ENCODE measurements around the gene HELZ2. TPM values are rescaled to one million over a fixed set of nuclear protein-coding genes. Genes with fewer than 3 reads are reported as not detected.

The HELZ2 gene
- total and polyA plus RNA-seq, 10 of the 15 experiments (the other 5 are each of a cell fraction or from before 2014, with no cell fraction given): 0.05 to 33.3 (median 6.2) TPM

DNA sequence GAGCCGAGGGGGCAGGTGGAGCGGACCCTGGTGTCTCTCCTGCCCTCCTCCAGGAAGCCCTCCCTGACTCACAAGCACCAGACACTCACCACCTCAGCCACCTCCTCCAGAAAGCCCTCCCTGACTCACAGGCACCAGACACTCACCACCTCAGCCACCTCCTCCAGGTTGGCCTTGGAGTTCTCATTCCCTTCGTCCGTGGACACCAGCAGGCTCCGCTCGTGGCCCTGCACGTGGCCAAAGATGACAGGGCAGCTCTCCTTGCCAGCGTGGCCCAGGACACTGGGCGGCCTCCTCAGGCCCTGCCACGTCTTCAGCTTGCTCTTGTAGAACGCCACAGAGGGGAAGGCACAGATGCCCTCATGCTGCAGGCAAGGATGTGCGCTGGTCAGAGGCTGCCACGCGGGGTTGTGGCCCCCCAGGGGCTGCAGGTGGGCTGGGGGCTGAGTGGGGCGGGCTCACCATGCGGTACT lies 13.7 kb downstream of the HELZ2 start:
- Histone ChIP-seq H2AFZ (ENCODE audit: control insufficient read depth, low read depth, low read length) (no peak overlapping the region), H3K9ac (ENCODE audit: control insufficient read depth, insufficient read depth, low read length) (no peak overlapping the region), H3K79me2 (ENCODE audit: control insufficient read depth, insufficient read depth, low read length) (no peaks in the 10 kb centered on the region), H3K36me3 (ENCODE audit: control insufficient read depth in 2 of 2, insufficient read depth in 2 of 2, low read length in 1 of 2) (no peaks in the 10 kb centered on the region; a peak in 1 of 4 replicates), H4K20me1 (ENCODE audit: control insufficient read depth, insufficient read depth) (no peaks in the 10 kb centered on the region; the same call in 1 of the 2 replicates), H3K27me3 (replicated peaks in 1 of 2; ENCODE audit: control insufficient read depth in 2 of 2, insufficient read depth in 2 of 2, low read length in 1 of 2) (no peaks in the 10 kb centered on the region), H3K4me3 (no peak overlapping the region), H3K4me1 (ENCODE audit: control insufficient read depth, insufficient read depth, low read length) (no peaks in the 10 kb centered on the region), H3K4me2 (ENCODE audit: control insufficient read depth, insufficient read depth) (no peak overlapping the region), H3K27ac (ENCODE audit: control insufficient read depth, insufficient read depth) (no peak overlapping the region), H3K9me3 (replicated peaks; ENCODE audit: control insufficient read depth, insufficient read depth, low read length) (no peaks in the 10 kb centered on the region; the same call in 2 of the 3 replicates)
- POLR2A ChIA-PET: no interaction called here
- DNase-seq (ENCODE audit: low read depth, low spot score): no peak
- SMC1A ChIA-PET (ENCODE audit: uncharacterized antibody, unreplicated experiment): no interaction called here
- RAD21 ChIA-PET (ENCODE audit: unreplicated experiment): no interaction called here
- BruUV-seq (replicated peaks): no TSS peak
- ATAC-seq: no peak
- CTCF ChIA-PET: interaction anchor here (1.1 kb wide), 1 partner anchor 23 kb away, joined by 3 read pairs; no protein-coding TSS in a partner anchor
- FAIRE-seq: no peak
- intact Hi-C loops (cut with micrococcal nuclease; ENCODE audit: unreplicated experiment): no loop called here
- 77% methylated on average over 12 of the region's 16 CpGs for WGBS (ENCODE audit: insufficient coverage, insufficient replicate concordance, low lambda C conversion rate, missing lambda C conversion rate)
- in situ Hi-C loops (cut with MboI): no loop called here
- no peak for TF ChIP-seq EGR1 (IDR thresholded peaks at IDR 0.05; ENCODE audit: borderline replicate concordance in 1 of 2, low read depth in 2 of 2, low read length in 2 of 2)
- no peak for TF ChIP-seq DPF2 (IDR thresholded peaks at IDR 0.05)
- TF ChIP-seq SMARCA5 (IDR thresholded peaks at IDR 0.05): no peak
- TF ChIP-seq JUND (IDR thresholded peaks at IDR 0.05; ENCODE audit: low read depth, low read length): no peak
- TF ChIP-seq, protein P1, sequence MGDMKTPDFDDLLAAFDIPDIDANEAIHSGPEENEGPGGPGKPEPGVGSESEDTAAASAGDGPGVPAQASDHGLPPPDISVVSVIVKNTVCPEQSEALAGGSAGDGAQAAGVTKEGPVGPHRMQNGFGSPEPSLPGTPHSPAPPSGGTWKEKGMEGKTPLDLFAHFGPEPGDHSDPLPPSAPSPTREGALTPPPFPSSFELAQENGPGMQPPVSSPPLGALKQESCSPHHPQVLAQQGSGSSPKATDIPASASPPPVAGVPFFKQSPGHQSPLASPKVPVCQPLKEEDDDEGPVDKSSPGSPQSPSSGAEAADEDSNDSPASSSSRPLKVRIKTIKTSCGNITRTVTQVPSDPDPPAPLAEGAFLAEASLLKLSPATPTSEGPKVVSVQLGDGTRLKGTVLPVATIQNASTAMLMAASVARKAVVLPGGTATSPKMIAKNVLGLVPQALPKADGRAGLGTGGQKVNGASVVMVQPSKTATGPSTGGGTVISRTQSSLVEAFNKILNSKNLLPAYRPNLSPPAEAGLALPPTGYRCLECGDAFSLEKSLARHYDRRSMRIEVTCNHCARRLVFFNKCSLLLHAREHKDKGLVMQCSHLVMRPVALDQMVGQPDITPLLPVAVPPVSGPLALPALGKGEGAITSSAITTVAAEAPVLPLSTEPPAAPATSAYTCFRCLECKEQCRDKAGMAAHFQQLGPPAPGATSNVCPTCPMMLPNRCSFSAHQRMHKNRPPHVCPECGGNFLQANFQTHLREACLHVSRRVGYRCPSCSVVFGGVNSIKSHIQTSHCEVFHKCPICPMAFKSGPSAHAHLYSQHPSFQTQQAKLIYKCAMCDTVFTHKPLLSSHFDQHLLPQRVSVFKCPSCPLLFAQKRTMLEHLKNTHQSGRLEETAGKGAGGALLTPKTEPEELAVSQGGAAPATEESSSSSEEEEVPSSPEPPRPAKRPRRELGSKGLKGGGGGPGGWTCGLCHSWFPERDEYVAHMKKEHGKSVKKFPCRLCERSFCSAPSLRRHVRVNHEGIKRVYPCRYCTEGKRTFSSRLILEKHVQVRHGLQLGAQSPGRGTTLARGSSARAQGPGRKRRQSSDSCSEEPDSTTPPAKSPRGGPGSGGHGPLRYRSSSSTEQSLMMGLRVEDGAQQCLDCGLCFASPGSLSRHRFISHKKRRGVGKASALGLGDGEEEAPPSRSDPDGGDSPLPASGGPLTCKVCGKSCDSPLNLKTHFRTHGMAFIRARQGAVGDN (IDR thresholded peaks at IDR 0.05): no peak
- TF ChIP-seq SRF (IDR thresholded peaks at IDR 0.05; ENCODE audit: low read depth in 2 of 2, low read length in 2 of 2): no peak
- TF ChIP-seq, protein P2, sequence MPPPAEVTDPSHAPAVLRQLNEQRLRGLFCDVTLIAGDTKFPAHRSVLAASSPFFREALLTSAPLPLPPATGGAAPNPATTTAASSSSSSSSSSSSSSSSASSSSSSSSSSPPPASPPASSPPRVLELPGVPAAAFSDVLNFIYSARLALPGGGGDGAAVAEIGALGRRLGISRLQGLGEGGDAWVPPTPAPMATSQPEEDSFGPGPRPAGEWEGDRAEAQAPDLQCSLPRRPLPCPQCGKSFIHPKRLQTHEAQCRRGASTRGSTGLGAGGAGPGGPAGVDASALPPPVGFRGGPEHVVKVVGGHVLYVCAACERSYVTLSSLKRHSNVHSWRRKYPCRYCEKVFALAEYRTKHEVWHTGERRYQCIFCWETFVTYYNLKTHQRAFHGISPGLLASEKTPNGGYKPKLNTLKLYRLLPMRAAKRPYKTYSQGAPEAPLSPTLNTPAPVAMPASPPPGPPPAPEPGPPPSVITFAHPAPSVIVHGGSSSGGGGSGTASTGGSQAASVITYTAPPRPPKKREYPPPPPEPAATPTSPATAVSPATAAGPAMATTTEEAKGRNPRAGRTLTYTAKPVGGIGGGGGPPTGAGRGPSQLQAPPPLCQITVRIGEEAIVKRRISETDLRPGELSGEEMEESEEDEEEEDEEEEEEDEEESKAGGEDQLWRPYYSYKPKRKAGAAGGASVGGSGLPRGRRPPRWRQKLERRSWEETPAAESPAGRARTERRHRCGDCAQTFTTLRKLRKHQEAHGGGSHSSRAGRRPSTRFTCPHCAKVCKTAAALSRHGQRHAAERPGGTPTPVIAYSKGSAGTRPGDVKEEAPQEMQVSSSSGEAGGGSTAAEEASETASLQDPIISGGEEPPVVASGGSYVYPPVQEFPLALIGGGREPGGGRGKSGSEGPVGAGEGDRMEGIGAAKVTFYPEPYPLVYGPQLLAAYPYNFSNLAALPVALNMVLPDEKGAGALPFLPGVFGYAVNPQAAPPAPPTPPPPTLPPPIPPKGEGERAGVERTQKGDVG (CRISPR knock-in tag; IDR thresholded peaks at IDR 0.05): no peak
- TF ChIP-seq, protein P3, sequence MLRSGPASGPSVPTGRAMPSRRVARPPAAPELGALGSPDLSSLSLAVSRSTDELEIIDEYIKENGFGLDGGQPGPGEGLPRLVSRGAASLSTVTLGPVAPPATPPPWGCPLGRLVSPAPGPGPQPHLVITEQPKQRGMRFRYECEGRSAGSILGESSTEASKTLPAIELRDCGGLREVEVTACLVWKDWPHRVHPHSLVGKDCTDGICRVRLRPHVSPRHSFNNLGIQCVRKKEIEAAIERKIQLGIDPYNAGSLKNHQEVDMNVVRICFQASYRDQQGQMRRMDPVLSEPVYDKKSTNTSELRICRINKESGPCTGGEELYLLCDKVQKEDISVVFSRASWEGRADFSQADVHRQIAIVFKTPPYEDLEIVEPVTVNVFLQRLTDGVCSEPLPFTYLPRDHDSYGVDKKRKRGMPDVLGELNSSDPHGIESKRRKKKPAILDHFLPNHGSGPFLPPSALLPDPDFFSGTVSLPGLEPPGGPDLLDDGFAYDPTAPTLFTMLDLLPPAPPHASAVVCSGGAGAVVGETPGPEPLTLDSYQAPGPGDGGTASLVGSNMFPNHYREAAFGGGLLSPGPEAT (IDR thresholded peaks at IDR 0.05; ENCODE audit: low read depth): no peak
- no peak for TF ChIP-seq CHD1 (IDR thresholded peaks at IDR 0.05; ENCODE audit: low read depth, low read length)
- TF ChIP-seq FOXM1 (IDR thresholded peaks at IDR 0.05; ENCODE audit: low read depth, low read length): no peak
- TF ChIP-seq IRF4 (IDR thresholded peaks at IDR 0.05; ENCODE audit: low read depth, low read length): no peak
- TF ChIP-seq RFX5 (IDR thresholded peaks at IDR 0.05; ENCODE audit: low read depth, low read length): no peak
- no peak for TF ChIP-seq POLR2AphosphoS2 (IDR thresholded peaks at IDR 0.05; ENCODE audit: low read depth, low read length)

All from GM12878 (cell line).